Trophoblast cell (in vitro differentiated cells and primary cell): ENCODE results near the gene PHYHD1. TPM values are rescaled to one million over a fixed set of nuclear protein-coding genes. Genes with fewer than 3 reads are reported as not detected.

Experiments used
- DNase-seq, 2 donors: peaks; one replicate each; pipeline ENCODE4 v3.0.0-alpha.2; 2016
- H2AFZ ChIP-seq: 2 replicates; pipeline ENCODE4 v1.6.1; 2013; ENCODE audit warnings: low read length, moderate library complexity, mild to moderate bottlenecking; ENCODE audit not compliant: insufficient read depth, poor library complexity
- H2AK5ac ChIP-seq: 2 replicates; pipeline ENCODE4 v1.6.1; 2013; ENCODE audit warnings: mild to moderate bottlenecking, low read length
- H2BK120ac ChIP-seq: 2 replicates; pipeline ENCODE4 v1.6.1; 2013; ENCODE audit warnings: low read length, mild to moderate bottlenecking, moderate library complexity; ENCODE audit not compliant: insufficient read depth, poor library complexity
- H2BK12ac ChIP-seq: 2 replicates; pipeline ENCODE4 v1.6.1; 2013; ENCODE audit warnings: mild to moderate bottlenecking, low read length, moderate library complexity
- H2BK5ac ChIP-seq: 2 replicates; pipeline ENCODE4 v1.6.1; 2013; ENCODE audit warnings: low read length, low read depth, moderate library complexity, mild to moderate bottlenecking; ENCODE audit not compliant: poor library complexity
- H3K14ac ChIP-seq: 2 replicates; pipeline ENCODE4 v1.6.1; 2013; ENCODE audit warnings: mild to moderate bottlenecking, low read length
- H3K18ac ChIP-seq: 2 replicates; pipeline ENCODE4 v1.6.1; 2013; ENCODE audit warnings: mild to moderate bottlenecking, low read length
- H3K23ac ChIP-seq: 2 replicates; pipeline ENCODE4 v1.6.1; 2013; ENCODE audit warnings: low read length
- H3K27ac ChIP-seq: 2 replicates; pipeline ENCODE4 v1.5.1; 2013; ENCODE audit warnings: low read depth, mild to moderate bottlenecking, inconsistent platforms, low read length, moderate library complexity
- H3K27me3 ChIP-seq: 2 replicates; pipeline ENCODE4 v1.6.1; 2013; ENCODE audit warnings: inconsistent platforms, mild to moderate bottlenecking, low read length, moderate library complexity; ENCODE audit not compliant: insufficient read depth
- H3K36me3 ChIP-seq, 2 experiments: 1 replicate in 1 of 2; 2 replicates in 1 of 2; pipeline ENCODE4 v1.6.1; 2013; ENCODE audit warnings: low read length in 2 of 2, mild to moderate bottlenecking in 2 of 2, moderate library complexity in 1 of 2; ENCODE audit not compliant: insufficient read depth in 2 of 2, control insufficient read depth in 1 of 2
- H3K4ac ChIP-seq: 2 replicates; pipeline ENCODE4 v1.6.1; 2013; ENCODE audit warnings: low read depth, mild to moderate bottlenecking, low read length, moderate library complexity
- H3K4me1 ChIP-seq, 2 experiments: 1 replicate in 1 of 2; 2 replicates in 1 of 2; pipeline ENCODE4 v1.6.1; 2013; ENCODE audit warnings: low read length in 2 of 2, mild to moderate bottlenecking in 2 of 2, moderate library complexity in 1 of 2; ENCODE audit not compliant: insufficient read depth in 2 of 2, control insufficient read depth in 1 of 2
- H3K4me2 ChIP-seq: 2 replicates; pipeline ENCODE4 v1.6.1; 2013; ENCODE audit warnings: inconsistent platforms, mild to moderate bottlenecking, low read length, moderate library complexity
- H3K4me3 ChIP-seq: 2 replicates; pipeline ENCODE4 v1.5.1; 2013; ENCODE audit warnings: mild to moderate bottlenecking, low read depth, low read length, inconsistent platforms
- H3K79me1 ChIP-seq: one replicate; pipeline ENCODE4 v1.6.1; 2013; ENCODE audit warnings: low read length
- H3K79me2 ChIP-seq: 2 replicates; pipeline ENCODE4 v1.6.1; 2013; ENCODE audit warnings: low read length, mild to moderate bottlenecking; ENCODE audit not compliant: control insufficient read depth, insufficient read depth, poor library complexity
- H3K9ac ChIP-seq: 2 replicates; pipeline ENCODE4 v1.6.1; 2013; ENCODE audit warnings: mild to moderate bottlenecking, low read length
- H3K9me3 ChIP-seq: 2 replicates; pipeline ENCODE4 v1.6.1; 2013; ENCODE audit warnings: low read depth, mild to moderate bottlenecking, control low read depth, inconsistent platforms, low read length; ENCODE audit not compliant: insufficient read depth
- H4K12ac ChIP-seq: 2 replicates; pipeline ENCODE4 v1.6.1; 2013; ENCODE audit warnings: low read depth, mild to moderate bottlenecking, low read length, moderate library complexity
- H4K8ac ChIP-seq: 2 replicates; pipeline ENCODE4 v1.6.1; 2013; ENCODE audit warnings: low read depth, mild to moderate bottlenecking, low read length, moderate library complexity
- H4K91ac ChIP-seq: one replicate; pipeline ENCODE4 v1.6.1; 2013; ENCODE audit warnings: low read depth, mild to moderate bottlenecking, low read length, moderate library complexity
- WGBS: extraction: QIAGEN DNeasy Blood & Tissue Kit; methylation state at CpG from one replicate; pipeline ENCODE4 v1.1.7; 2013; ENCODE audit warnings: missing lambda C conversion rate; ENCODE audit not compliant: insufficient read length, insufficient coverage; ENCODE audit errors: extremely low coverage; 5-methylcytosine and 5-hydroxymethylcytosine counted together
- polyA plus RNA-seq: library from polyadenylated mRNA; stranded (reverse); fragments of 200-250 nt; gene quantifications from 2 replicates; pipeline ENCODE4 v1.2.3, GENCODE V29; 2013

PHYHD1 gene
- polyA plus RNA-seq, result 11.4 TPM in 2 replicates

DNA sequence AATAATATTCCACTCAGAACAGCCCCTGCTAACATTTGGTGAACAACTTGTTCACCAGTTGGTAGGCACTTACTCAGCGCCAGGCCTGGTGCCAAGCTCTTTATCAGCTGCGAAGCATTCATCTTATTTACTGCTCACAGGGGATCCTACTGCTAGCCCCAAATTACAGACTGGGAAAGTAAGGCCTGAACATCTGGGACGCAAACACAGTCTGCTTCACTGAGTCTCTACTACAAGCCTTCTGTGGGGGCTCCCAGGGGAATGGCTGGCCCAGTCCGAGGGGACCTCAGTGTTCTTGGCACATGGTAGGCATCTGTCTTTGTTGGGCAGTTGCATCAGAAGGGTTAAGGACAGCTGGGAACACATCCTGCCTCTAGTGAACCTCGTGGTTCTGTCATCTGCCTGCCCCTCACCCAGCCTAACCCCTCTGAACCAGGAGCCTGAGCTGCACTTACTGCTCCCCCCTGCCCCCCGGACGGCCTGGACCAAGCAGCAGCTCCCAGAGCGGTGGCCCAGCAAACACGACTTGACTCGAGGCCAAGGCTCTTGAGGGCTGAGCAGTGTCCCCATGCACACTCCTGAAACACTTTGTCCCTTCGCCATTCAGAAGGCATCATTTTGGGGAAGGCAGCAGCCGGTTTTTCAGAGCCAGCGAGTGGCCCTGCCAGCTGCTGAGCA lies at the start of gene PHYHD1:
Gene PHYHD1 (plus strand): TSS at position 602 of the 678 bp plus-strand sequence. CDS start 1,342 bp downstream, outside the sequence.
- H3K79me2 ChIP-seq, result no peaks in the 10 kb centered on the region

DNA sequence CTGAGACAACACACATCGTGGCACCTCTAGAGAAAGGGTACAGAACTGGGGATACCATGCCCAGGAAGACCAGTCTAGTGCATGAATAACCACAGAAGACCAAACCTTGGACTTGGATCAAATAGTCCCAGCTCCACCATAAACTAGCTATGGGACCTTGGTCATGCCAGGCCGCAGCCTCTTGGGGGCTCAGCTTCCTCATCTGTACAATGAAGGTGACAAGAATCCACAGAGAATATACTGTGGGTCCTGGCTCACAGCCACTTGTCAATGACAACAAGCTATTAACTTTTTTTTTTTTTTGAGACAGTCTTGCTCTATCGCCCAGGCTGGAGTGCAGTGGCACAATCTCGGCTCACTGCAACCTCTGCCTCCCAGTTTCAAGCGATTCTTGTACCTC lies 42.9 kb upstream of the PHYHD1 start:
- Histone ChIP-seq H4K12ac (no peak overlapping the region), H2AFZ (no peak overlapping the region)

More for the DNA sequence above, at the start of gene PHYHD1:
- H3K79me1 ChIP-seq, result peaks cover 9% of the 10 kb centered on the region
- no peak within 1 kb of the TSS for H3K18ac ChIP-seq
- peak within 1 kb of the TSS; percentile 19 for H4K12ac ChIP-seq
- peak within 1 kb of the TSS; percentile 29 for H2BK5ac ChIP-seq
- no CpG with 5 or more reads among the region's 13 CpGs for WGBS
- no peak within 1 kb of the TSS for H2BK120ac ChIP-seq
- peak within 1 kb of the TSS; percentile 2 for H2AK5ac ChIP-seq
- DNase-seq, result no peak
- H3K9ac ChIP-seq, result no peak within 1 kb of the TSS
- no peak within 1 kb of the TSS for H3K14ac ChIP-seq
- H2AFZ ChIP-seq, result peak within 1 kb of the TSS; percentile 54
- no peak within 1 kb of the TSS for H3K23ac ChIP-seq
- H4K8ac ChIP-seq, result peak within 1 kb of the TSS; percentile 59
- H3K4me3 ChIP-seq, result no peak within 1 kb of the TSS
- no peaks in the 10 kb centered on the region for H3K27me3 ChIP-seq
- peak within 1 kb of the TSS; percentile 15 for H3K4ac ChIP-seq
- H2BK12ac ChIP-seq, result peak within 1 kb of the TSS; percentile 14
- peak within 1 kb of the TSS; percentile 40 for H3K27ac ChIP-seq
- peaks cover 28 to 35% of the 10 kb centered on the region in 2 experiments for H3K36me3 ChIP-seq
- peaks cover 5 to 12% of the 10 kb centered on the region in 2 experiments for H3K4me1 ChIP-seq
- H3K9me3 ChIP-seq, result peaks cover 2% of the 10 kb centered on the region
- H4K91ac ChIP-seq, result peak within 1 kb of the TSS; percentile 77
- H3K4me2 ChIP-seq, result peak within 1 kb of the TSS; percentile 90

DNA sequence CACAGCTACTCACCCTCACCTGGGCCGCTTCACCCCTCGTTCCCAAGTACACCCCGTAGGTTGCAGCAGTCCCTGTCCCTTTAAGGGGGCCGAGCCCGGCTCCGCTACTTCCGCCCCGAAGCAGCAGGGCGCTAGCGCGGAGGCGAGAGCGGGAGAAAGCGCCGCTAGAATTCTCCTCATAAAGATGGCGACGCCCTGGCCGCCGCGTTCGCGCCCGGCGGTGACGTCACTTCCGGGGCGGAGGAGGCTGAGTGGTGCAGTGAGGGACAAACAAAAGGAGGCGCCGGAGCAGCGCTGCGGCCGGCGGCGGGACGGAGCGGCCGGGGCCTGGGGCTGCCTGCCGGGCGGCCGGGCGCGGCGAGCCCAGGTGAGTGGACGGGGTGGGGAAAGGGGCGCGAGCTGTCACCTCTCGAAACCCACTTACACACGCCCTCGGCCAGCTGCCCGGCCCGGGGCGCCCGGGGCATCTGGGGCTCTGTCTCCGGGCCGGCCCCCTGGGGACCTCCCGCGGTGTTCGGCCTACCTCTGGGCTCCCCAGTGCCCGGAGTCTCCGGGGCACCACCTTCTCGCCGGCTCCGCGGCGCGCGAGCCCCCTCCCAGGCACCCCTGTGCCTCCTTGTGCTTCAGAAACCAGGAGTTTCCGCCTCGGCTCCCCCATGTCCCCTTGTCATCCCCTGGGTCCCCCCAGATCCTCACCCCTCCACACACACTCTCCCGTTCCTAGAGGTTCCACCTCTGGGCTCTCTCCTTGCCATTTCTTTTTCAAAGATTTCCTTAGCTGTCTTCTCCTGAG lies 38.7 kb upstream of the PHYHD1 start, which contains the start of the genes KYAT1 and LRRC8A:
Gene KYAT1 (minus strand): TSS at position 67 of the 793 bp plus-strand sequence. CDS start 36,545 bp downstream, outside the sequence.
Gene LRRC8A (plus strand): TSS at position 250 of the 793 bp plus-strand sequence. CDS start 25,032 bp downstream, outside the sequence.
- Histone ChIP-seq H4K8ac (peak within 1 kb of the TSS; percentile 80), H4K91ac (peak within 1 kb of the TSS; percentile 87), H2AK5ac (peak within 1 kb of the TSS; percentile 17), H3K14ac (peak within 1 kb of the TSS; percentile 48), H3K4me3 (peak within 1 kb of the TSS; percentile 86), H3K79me2 (peaks cover 25% of the 10 kb centered on the region), H3K36me3 (peaks cover 13 to 27% of the 10 kb centered on the region in 2 experiments), H2AFZ (peak within 1 kb of the TSS; percentile 83), H3K4me2 (peak within 1 kb of the TSS; percentile 77), H2BK12ac (peak within 1 kb of the TSS; percentile 29), H3K18ac (peak within 1 kb of the TSS; percentile 82), H3K79me1 (peaks cover 10% of the 10 kb centered on the region), H3K9ac (peak within 1 kb of the TSS; percentile 68), H3K4me1 (peaks cover 8 to 14% of the 10 kb centered on the region in 2 experiments), H4K12ac (peak within 1 kb of the TSS; percentile 40), H3K4ac (peak within 1 kb of the TSS; percentile 23), H2BK120ac (peak within 1 kb of the TSS; percentile 54), H3K27ac (peak within 1 kb of the TSS; percentile 46), H3K23ac (no peak within 1 kb of the TSS), H2BK5ac (peak within 1 kb of the TSS; percentile 72), H3K27me3 (no peaks in the 10 kb centered on the region), H3K9me3 (no peaks in the 10 kb centered on the region)
- DNase-seq, result peak; percentile 97 to 99
- no CpG with 5 or more reads among the region's 70 CpGs for WGBS

More for the DNA sequence above, 42.9 kb upstream of the PHYHD1 start:
- Histone ChIP-seq H2AK5ac (no peak overlapping the region), H3K27me3 (no peaks in the 10 kb centered on the region), H3K27ac (no peak overlapping the region), H2BK12ac (no peak overlapping the region), H3K9me3 (no peaks in the 10 kb centered on the region), H2BK120ac (no peak overlapping the region), H3K14ac (no peak overlapping the region), H3K18ac (no peak overlapping the region), H3K36me3 (peaks cover 0 to 2% of the 10 kb centered on the region in 2 experiments), H3K9ac (no peak overlapping the region), H3K4me2 (no peak overlapping the region), H3K79me2 (peaks cover 12% of the 10 kb centered on the region), H4K91ac (no peak overlapping the region), H2BK5ac (no peak overlapping the region), H3K4me3 (no peak overlapping the region), H3K4ac (no peak overlapping the region), H3K79me1 (peaks cover 17% of the 10 kb centered on the region), H4K8ac (no peak overlapping the region), H3K4me1 (peaks cover 6 to 17% of the 10 kb centered on the region in 2 experiments), H3K23ac (no peak overlapping the region)
- DNase-seq, result no peak
- no CpG with 5 or more reads among the region's 5 CpGs for WGBS
